K562 (cell line): ENCODE data around the gene NMRK1. TPM values are rescaled to one million over a fixed set of nuclear protein-coding genes. Genes with fewer than 3 reads are reported as not detected.

Experiments
- ATAC-seq: fragments of 200-7000 bp; cut with Tn5 transposase; 3 replicates; pipeline ENCODE4 v1.9.1; 2020; ENCODE audit warnings: moderate library complexity
- BruUV-seq: library from RNA; stranded (reverse); fragments of 400-500 nt; replicated peaks from 2 replicates; lab custom pipeline; 2021; lab: Mats Ljungman, UMichigan
- CTCF ChIA-PET: fragments of 300-600 bp; formaldehyde crosslinking; extraction: SDS; loops from one replicate; lab custom pipeline; 2021; ENCODE audit warnings: low intra/inter-chr PET ratio; lab: Yijun Ruan, JAX
- POLR2A ChIA-PET: fragments of 300-600, 350-650 bp; sonication (Branson Sonifier 250); formaldehyde crosslinking; extraction: SDS; loops from one replicate; lab custom pipeline; 2021; ENCODE audit warnings: antibody characterized with exemption, inconsistent platforms; lab: Yijun Ruan, JAX
- DNase-seq, 4 experiments: peaks; one replicate each; pipeline versions ENCODE4 v3.0.0 to v3.0.0-alpha.2; 2011 to 2018; ENCODE audit warnings: low spot score in 3 of 4, mixed read lengths in 3 of 4; ENCODE audit errors: extremely low read depth in 1 of 4
- FAIRE-seq: peaks from 2 replicates; lab custom pipeline; 2011; peaks lifted over from hg19 to GRCh38; lab: Jason Lieb, UNC
- H2AFZ ChIP-seq: 2 replicates; pipeline ENCODE4 v1.6.0; 2011; ENCODE audit warnings: low read depth, low read length, control low read depth, inconsistent platforms
- H3K27ac ChIP-seq: fragments of 200-600 bp; 3 replicates; pipeline ENCODE4 v1.8.0; 2011; ENCODE audit warnings: low read depth, mild to moderate bottlenecking, control low read depth, inconsistent platforms, low read length, moderate library complexity, mixed read lengths; ENCODE audit errors: extremely low read depth
- H3K27me3 ChIP-seq, 2 experiments: fragments of 300-600 bp in 1 of 2; 2 replicates in 1 of 2; 3 replicates in 1 of 2; pipeline versions ENCODE4 v1.6.0 to v1.8.0; 2011; ENCODE audit warnings: inconsistent platforms in 2 of 2, low read length in 2 of 2, mild to moderate bottlenecking in 1 of 2, mixed read lengths in 1 of 2, moderate library complexity in 1 of 2; ENCODE audit not compliant: control insufficient read depth in 2 of 2, insufficient read depth in 2 of 2
- H3K36me3 ChIP-seq: fragments of 300-600 bp; 3 replicates; pipeline ENCODE4 v1.8.0; 2011; ENCODE audit warnings: mild to moderate bottlenecking, low read length, inconsistent platforms; ENCODE audit not compliant: control insufficient read depth, insufficient read depth
- H3K4me1 ChIP-seq, 2 experiments: fragments of 200-600 bp in 1 of 2; replicated peaks in 1 of 2; 2 replicates in 1 of 2; 3 replicates in 1 of 2; pipeline versions ENCODE4 v1.5.1 to v1.8.0; 2011; ENCODE audit warnings: inconsistent platforms in 2 of 2, low read length in 2 of 2, mild to moderate bottlenecking in 1 of 2, mixed read lengths in 1 of 2, moderate library complexity in 1 of 2; ENCODE audit not compliant: control insufficient read depth in 2 of 2, insufficient read depth in 2 of 2
- H3K4me2 ChIP-seq: 2 replicates; pipeline ENCODE4 v1.6.1; 2011; ENCODE audit warnings: low read length, control low read depth, inconsistent platforms, mixed read lengths; ENCODE audit not compliant: insufficient read depth
- H3K4me3 ChIP-seq: fragments of 200-600 bp; sonication (generic), shearing (Covaris generic); 2 replicates; pipeline ENCODE4 v1.5.1; 2016; ENCODE audit warnings: control low read depth, inconsistent platforms
- H3K79me2 ChIP-seq: fragments of 200-600 bp; 3 replicates; pipeline ENCODE4 v1.8.0; 2011; ENCODE audit warnings: low read length, inconsistent platforms; ENCODE audit not compliant: control insufficient read depth, insufficient read depth
- H3K9ac ChIP-seq, 2 experiments: 2 replicates each; pipeline versions ENCODE4 v1.6.0 to v1.6.1; 2011; ENCODE audit warnings: low read depth in 2 of 2, low read length in 2 of 2, control low read depth in 1 of 2, inconsistent platforms in 1 of 2, mild to moderate bottlenecking in 1 of 2, mixed read lengths in 1 of 2; ENCODE audit not compliant: insufficient read depth in 1 of 2
- H3K9me1 ChIP-seq: one replicate; pipeline ENCODE4 v1.6.0; 2011; ENCODE audit warnings: inconsistent platforms, mild to moderate bottlenecking, low read length, moderate library complexity; ENCODE audit not compliant: control insufficient read depth, insufficient read depth
- H3K9me3 ChIP-seq: replicated peaks from 2 replicates; pipeline ENCODE4 v1.5.1; 2011; ENCODE audit warnings: low read depth, low read length, inconsistent platforms; ENCODE audit not compliant: control insufficient read depth, insufficient read depth
- H4K20me1 ChIP-seq: replicated peaks from 2 replicates; pipeline ENCODE4 v1.6.1; 2011; ENCODE audit warnings: low read length, inconsistent platforms, mixed read lengths; ENCODE audit not compliant: control insufficient read depth, insufficient read depth
- CREM ChIP-seq: IDR thresholded peaks from 2 replicates; pipeline ENCODE4 v1.6.1; 2014; ENCODE audit warnings: antibody characterized with exemption, low read depth
- ELF4 ChIP-seq: fragments of 450-650 bp; formaldehyde crosslinking; IDR thresholded peaks from 2 replicates; pipeline ENCODE4 v1.4.0; 2022; ENCODE audit warnings: missing genetic modification characterization
- FOXP1 ChIP-seq: sonication (generic); formaldehyde crosslinking; IDR thresholded peaks from 2 replicates; pipeline ENCODE4 v1.8.0; 2022; ENCODE audit warnings: mild to moderate bottlenecking, missing genetic modification reagents
- MLLT1 ChIP-seq, 2 experiments: fragments of 450-650 bp; IDR thresholded peaks; 2 replicates each; pipeline ENCODE4 v1.6.1; 2016
- NBN ChIP-seq: fragments of 450-650 bp; IDR thresholded peaks from 2 replicates; pipeline ENCODE4 v1.6.1; 2016; ENCODE audit warnings: low read depth, mild to moderate bottlenecking
- NCOR1 ChIP-seq: fragments of 450-650 bp; IDR thresholded peaks from 2 replicates; pipeline ENCODE4 v1.6.1; 2016; ENCODE audit warnings: mild to moderate bottlenecking, moderate library complexity
- SMAD3 ChIP-seq: fragments of 450-650 bp; formaldehyde crosslinking; conservative IDR thresholded peaks from 2 replicates; pipeline ENCODE4 v1.4.0; 2020; ENCODE audit warnings: mild to moderate bottlenecking
- USF2 ChIP-seq: sonication (generic); formaldehyde crosslinking; IDR thresholded peaks from 2 replicates; pipeline ENCODE4 v1.5.0; 2020; ENCODE audit warnings: missing genetic modification reagents
- ZBTB5 ChIP-seq: fragments of 450-650 bp; IDR thresholded peaks from 2 replicates; pipeline ENCODE4 v1.6.1; 2017; ENCODE audit warnings: antibody characterized with exemption
- ZBTB8A ChIP-seq: fragments of 450-650 bp; IDR thresholded peaks from 2 replicates; pipeline ENCODE4 v1.6.1; 2018; ENCODE audit warnings: mild to moderate bottlenecking, moderate library complexity; ENCODE audit not compliant: partially characterized antibody
- ZNF431 ChIP-seq: sonication (generic); formaldehyde crosslinking; IDR thresholded peaks from 2 replicates; pipeline ENCODE4 v1.8.0; 2022; ENCODE audit warnings: mild to moderate bottlenecking, missing genetic modification reagents
- WGBS: fragments of 100-300 bp; shearing (Covaris generic); methylation state at CpG from one replicate; pipeline ENCODE4 v1.1.6; 2016; ENCODE audit warnings: low coverage, mixed read lengths; ENCODE audit not compliant: insufficient coverage; ENCODE audit errors: missing lambda C conversion rate; 5-methylcytosine and 5-hydroxymethylcytosine counted together
- in situ Hi-C: fragments of 300-500 bp; cut with MboI; formaldehyde crosslinking; loops from 4 replicates; pipeline ENCODE4 v1.15.0; 2018; ENCODE audit warnings: inconsistent platforms, mixed read lengths
- intact Hi-C: fragments of 100-400 bp; cut with micrococcal nuclease; formaldehyde crosslinking; loops from 2 replicates; pipeline ENCODE4 v1.14.2; 2022
- polyA plus RNA-seq, 8 experiments: library from polyadenylated mRNA; depleted of rRNA in 4 of 8; stranded (reverse) in 5 of 8; unstranded in 3 of 8; fragments of >200 nt; fragmentation: Nextera tagmentation in 2 of 8; fragmentation: Illumina TruSeq in 1 of 8; extraction: Ambion mirVana in 2 of 8; extraction: Trizol in 1 of 8; gene quantifications; 2 replicates each; pipeline versions ENCODE4 v1.2.1 to v1.2.3, GENCODE V29; 2011 to 2014; ENCODE audit warnings: inconsistent platforms in 1 of 8, missing spikeins in 1 of 8
- total RNA-seq, 7 experiments: library from RNA; depleted of rRNA in 6 of 7; stranded (reverse); fragments of >200 nt in 6 of 7; fragmentation: Illumina TruSeq in 2 of 7; extraction: Trizol in 2 of 7; gene quantifications; 2 replicates each; pipeline versions ENCODE4 v1.2.1 to v1.2.3, GENCODE V29; 2011 to 2021; ENCODE audit warnings: low replicate concordance in 1 of 7

Gene NMRK1
- total and polyA plus RNA-seq, 9 of the 15 experiments (the other 6 are each of a cell fraction or from before 2014, with no cell fraction given), result 1.1 to 3.5 (median 1.7) TPM

GRCh38 chr9:75102177-75102790, 14.3 kb upstream of the NMRK1 start:
- Histone ChIP-seq H3K9me1 (no peaks in the 10 kb centered on the region), H3K36me3 (no peaks in the 10 kb centered on the region), H2AFZ (no peak overlapping the region), H3K27me3 (no peaks in the 10 kb centered on the region), H3K9ac (no peak overlapping the region), H3K9me3 (no peaks in the 10 kb centered on the region), H3K4me1 (no peaks in the 10 kb centered on the region; a peak in 1 of 5 replicates), H3K79me2 (no peaks in the 10 kb centered on the region; the same call in 2 of the 3 replicates), H3K27ac (no peak overlapping the region), H3K4me2 (no peak overlapping the region), H3K4me3 (no peak overlapping the region), H4K20me1 (no peaks in the 10 kb centered on the region)
- TF ChIP-seq ZBTB8A, result no peak
- no peak for TF ChIP-seq SMAD3 (CRISPR knock-in tag)
- TF ChIP-seq ZBTB5, result no peak
- TF ChIP-seq CREM, result no peak
- no peak for TF ChIP-seq ELF4 (CRISPR knock-in tag)
- no peak for TF ChIP-seq ZNF431
- no peak for TF ChIP-seq USF2 (CRISPR knock-in tag)
- no peak for TF ChIP-seq MLLT1 (IDR thresholded peaks at IDR 0.05)
- TF ChIP-seq FOXP1 (CRISPR knock-in tag), result no peak
- TF ChIP-seq NCOR1, result no peak
- no peak for TF ChIP-seq NBN
- ATAC-seq, result no peak
- DNase-seq, result no peak
- 84% methylated on average over 7 of the region's 7 CpGs for WGBS
- BruUV-seq, result no TSS peak
- intact Hi-C loops, result no loop called here
- ChIA-PET POLR2A (no interaction called here), CTCF (no interaction called here)
- no peak for FAIRE-seq
- in situ Hi-C loops, result no loop called here
